ENCODE data around the gene STRBP. TPM values are rescaled to one million over a fixed set of nuclear protein-coding genes. Genes with fewer than 3 reads are reported as not detected.

Gene STRBP
- total and polyA plus RNA-seq, 9 of the 15 experiments (the other 6 are each of a cell fraction or from before 2014, with no cell fraction given): 27.7 to 84.0 (median 70.2) TPM

DNA sequence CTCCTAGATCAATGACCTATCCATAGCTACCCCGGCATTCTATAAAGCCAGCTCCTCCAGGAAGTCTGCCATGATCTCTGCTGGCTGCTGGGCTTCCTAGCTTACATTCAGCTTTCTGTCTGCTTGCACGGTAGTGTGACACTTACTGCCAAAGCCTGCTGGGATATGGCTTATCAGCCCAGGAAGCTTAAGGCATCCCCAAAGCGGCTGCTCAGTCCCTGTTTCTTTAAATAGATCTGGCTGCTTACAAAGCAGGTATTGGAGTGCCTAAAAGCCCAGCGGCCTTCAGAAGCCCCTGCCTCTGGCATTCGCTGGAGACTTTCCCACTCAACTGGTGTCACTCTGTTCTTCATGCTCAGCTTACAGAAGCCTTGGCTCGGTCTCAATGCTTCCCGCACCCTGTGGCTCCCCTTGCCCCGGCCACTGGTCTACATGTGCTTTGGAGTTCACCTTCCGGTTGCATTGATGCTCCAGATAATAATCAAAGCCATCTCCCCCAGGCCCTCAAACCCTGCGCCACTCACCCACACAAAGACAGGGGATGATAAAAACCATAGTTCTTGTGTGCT, 31.3 kb upstream of the STRBP start (continued):
- TF ChIP-seq, protein P1, sequence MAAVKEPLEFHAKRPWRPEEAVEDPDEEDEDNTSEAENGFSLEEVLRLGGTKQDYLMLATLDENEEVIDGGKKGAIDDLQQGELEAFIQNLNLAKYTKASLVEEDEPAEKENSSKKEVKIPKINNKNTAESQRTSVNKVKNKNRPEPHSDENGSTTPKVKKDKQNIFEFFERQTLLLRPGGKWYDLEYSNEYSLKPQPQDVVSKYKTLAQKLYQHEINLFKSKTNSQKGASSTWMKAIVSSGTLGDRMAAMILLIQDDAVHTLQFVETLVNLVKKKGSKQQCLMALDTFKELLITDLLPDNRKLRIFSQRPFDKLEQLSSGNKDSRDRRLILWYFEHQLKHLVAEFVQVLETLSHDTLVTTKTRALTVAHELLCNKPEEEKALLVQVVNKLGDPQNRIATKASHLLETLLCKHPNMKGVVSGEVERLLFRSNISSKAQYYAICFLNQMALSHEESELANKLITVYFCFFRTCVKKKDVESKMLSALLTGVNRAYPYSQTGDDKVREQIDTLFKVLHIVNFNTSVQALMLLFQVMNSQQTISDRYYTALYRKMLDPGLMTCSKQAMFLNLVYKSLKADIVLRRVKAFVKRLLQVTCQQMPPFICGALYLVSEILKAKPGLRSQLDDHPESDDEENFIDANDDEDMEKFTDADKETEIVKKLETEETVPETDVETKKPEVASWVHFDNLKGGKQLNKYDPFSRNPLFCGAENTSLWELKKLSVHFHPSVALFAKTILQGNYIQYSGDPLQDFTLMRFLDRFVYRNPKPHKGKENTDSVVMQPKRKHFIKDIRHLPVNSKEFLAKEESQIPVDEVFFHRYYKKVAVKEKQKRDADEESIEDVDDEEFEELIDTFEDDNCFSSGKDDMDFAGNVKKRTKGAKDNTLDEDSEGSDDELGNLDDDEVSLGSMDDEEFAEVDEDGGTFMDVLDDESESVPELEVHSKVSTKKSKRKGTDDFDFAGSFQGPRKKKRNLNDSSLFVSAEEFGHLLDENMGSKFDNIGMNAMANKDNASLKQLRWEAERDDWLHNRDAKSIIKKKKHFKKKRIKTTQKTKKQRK (IDR thresholded peaks at IDR 0.05; ENCODE audit: borderline replicate concordance, low read depth, low read length): no peak
- TF ChIP-seq ZNF217 (CRISPR knock-in tag; IDR thresholded peaks at IDR 0.05) (no peak), RNF219 (CRISPR knock-in tag; IDR thresholded peaks at IDR 0.05) (no peak), CSDE1 (IDR thresholded peaks at IDR 0.05) (no peak), NR2C1 (IDR thresholded peaks at IDR 0.05) (no peak), NR2C1 (tag; IDR thresholded peaks at IDR 0.05) (no peak), ZBTB49 (CRISPR knock-in tag; IDR thresholded peaks at IDR 0.05; ENCODE audit: borderline replicate concordance) (no peak), ZFP30 (CRISPR knock-in tag; IDR thresholded peaks at IDR 0.05; ENCODE audit: borderline replicate concordance) (no peak), PATZ1 (CRISPR knock-in tag; IDR thresholded peaks at IDR 0.05; ENCODE audit: borderline replicate concordance) (no peak), ZNF282 (CRISPR knock-in tag; IDR thresholded peaks at IDR 0.05) (no peak), KDM2B (CRISPR knock-in tag; IDR thresholded peaks at IDR 0.05) (no peak), IRF2 (CRISPR knock-in tag; IDR thresholded peaks at IDR 0.05) (no peak), GATAD2B (IDR thresholded peaks at IDR 0.05; ENCODE audit: borderline replicate concordance) (no peak)

Data from K562 (cell line).